B cell (primary cell): ENCODE measurements around the gene BTNL3. TPM values are rescaled to one million over a fixed set of nuclear protein-coding genes. Genes with fewer than 3 reads are reported as not detected.

Experiments used
- ATAC-seq: fragments of 200-7000 bp; cut with Tn5 transposase; one replicate; pipeline ENCODE4 v1.10.0; 2021; ENCODE audit warnings: low read depth, mild to moderate bottlenecking, moderate number of reproducible peaks, moderate library complexity
- CTCF ChIA-PET: fragments of 350-600 bp; sonication (Branson Sonifier 250); formaldehyde crosslinking; loops from one replicate; lab custom pipeline; 2021; ENCODE audit warnings: antibody characterized with exemption, inconsistent platforms; lab: Charles Lee
- POLR2A ChIA-PET: fragments of 350-600 bp; sonication (Branson Sonifier 250); formaldehyde crosslinking; loops from one replicate; lab custom pipeline; 2021; ENCODE audit warnings: antibody characterized with exemption; lab: Charles Lee
- DNase-seq: peaks from one replicate; pipeline ENCODE4 v3.0.0; 2013
- H2AFZ ChIP-seq: 2 replicates; pipeline ENCODE4 v1.6.1; 2012; ENCODE audit warnings: mild to moderate bottlenecking, low read depth, low read length; ENCODE audit not compliant: insufficient read depth, poor library complexity, severe bottlenecking
- H3K27ac ChIP-seq, 2 donors: 1 replicate in 1 of 2; 2 replicates in 1 of 2; pipeline ENCODE4 v1.5.1; 2012 to 2013; ENCODE audit warnings: low read length in 2 of 2, mild to moderate bottlenecking in 2 of 2, moderate library complexity in 1 of 2
- H3K27me3 ChIP-seq, 4 experiments: fragments of 200-600 bp in 1 of 4; sonication (generic) in 1 of 4; replicated peaks in 1 of 4; 1 replicate in 2 of 4; 2 replicates in 2 of 4; pipeline versions ENCODE4 v1.6.1 to v1.7.0; 2013 to 2016; ENCODE audit warnings: low read length in 3 of 4, mild to moderate bottlenecking in 2 of 4, mixed read lengths in 1 of 4, moderate library complexity in 1 of 4; ENCODE audit not compliant: insufficient read depth in 4 of 4, control insufficient read depth in 3 of 4; ENCODE audit errors: control extremely low read depth in 1 of 4
- H3K36me3 ChIP-seq, 2 experiments: replicated peaks in 1 of 2; 1 replicate in 1 of 2; 2 replicates in 1 of 2; pipeline versions ENCODE4 v1.6.1 to v1.7.1; 2013; ENCODE audit warnings: low read length in 1 of 2; ENCODE audit not compliant: insufficient read depth in 2 of 2, control insufficient read depth in 1 of 2; ENCODE audit errors: control extremely low read depth in 1 of 2, extremely low read depth in 1 of 2
- H3K4me1 ChIP-seq, 2 donors: fragments of 200-600 bp in 1 of 2; sonication (generic) in 1 of 2; 1 replicate in 1 of 2; 2 replicates in 1 of 2; pipeline versions ENCODE4 v1.5.1 to v1.6.1; 2013 to 2017; ENCODE audit warnings: low read length in 2 of 2; ENCODE audit not compliant: control insufficient read depth in 2 of 2, insufficient read depth in 2 of 2
- H3K4me2 ChIP-seq: replicated peaks from 2 replicates; pipeline ENCODE3; 2012; ENCODE audit warnings: mild to moderate bottlenecking, low read depth, low read length; ENCODE audit not compliant: poor library complexity, severe bottlenecking
- H3K4me3 ChIP-seq, 5 experiments: fragments of 200-600 bp in 1 of 5; sonication (generic) in 1 of 5; 1 replicate in 3 of 5; 2 replicates in 2 of 5; pipeline versions ENCODE4 v1.5.1 to v1.7.0; 2011 to 2016; ENCODE audit warnings: low read length in 4 of 5, mild to moderate bottlenecking in 4 of 5, low read depth in 2 of 5, control low read depth in 1 of 5, moderate library complexity in 1 of 5; ENCODE audit not compliant: insufficient read depth in 1 of 5; ENCODE audit errors: control extremely low read depth in 1 of 5, extremely low read depth in 1 of 5
- H3K79me2 ChIP-seq: fragments of 200-600 bp; sonication (generic); one replicate; pipeline ENCODE4 v1.6.0; 2016; ENCODE audit warnings: low read length; ENCODE audit not compliant: control insufficient read depth, insufficient read depth
- H3K9ac ChIP-seq: fragments of 200-600 bp; sonication (generic); 2 replicates; pipeline ENCODE4 v1.6.1; 2017; ENCODE audit warnings: mild to moderate bottlenecking, low read length, moderate library complexity
- H3K9me3 ChIP-seq, 3 donors: one replicate each; pipeline versions ENCODE4 v1.6.1 to v1.7.1; 2013; ENCODE audit warnings: low read length in 2 of 3; ENCODE audit not compliant: control insufficient read depth in 2 of 3, insufficient read depth in 1 of 3; ENCODE audit errors: control extremely low read depth in 1 of 3
- H4K20me1 ChIP-seq: 2 replicates; pipeline ENCODE4 v1.6.0; 2012; ENCODE audit warnings: mild to moderate bottlenecking, low read length; ENCODE audit not compliant: insufficient read depth, control insufficient read depth, poor library complexity, severe bottlenecking
- H3K27ac Mint-ChIP-seq: one replicate; pipeline ENCODE4 v1.8.0; 2021; ENCODE audit warnings: mixed read lengths
- H3K27me3 Mint-ChIP-seq: one replicate; pipeline ENCODE4 v1.8.0; 2021; ENCODE audit warnings: mixed read lengths
- H3K4me1 Mint-ChIP-seq: one replicate; pipeline ENCODE4 v1.8.0; 2021; ENCODE audit warnings: mixed read lengths
- H3K4me3 Mint-ChIP-seq: one replicate; pipeline ENCODE4 v1.8.0; 2021; ENCODE audit warnings: mixed read lengths
- H3K9me3 Mint-ChIP-seq: one replicate; pipeline ENCODE4 v1.8.0; 2022; ENCODE audit warnings: mixed read lengths; ENCODE audit not compliant: insufficient read depth
- CTCF ChIP-seq: fragments of 200-600 bp; IDR thresholded peaks from one replicate; pipeline ENCODE4 v1.8.0; 2022; ENCODE audit warnings: antibody characterized with exemption, mild to moderate bottlenecking
- EZH2 ChIP-seq: IDR thresholded peaks from 2 replicates; pipeline ENCODE4 v1.6.1; 2012; ENCODE audit warnings: borderline replicate concordance, low read depth, mild to moderate bottlenecking, moderate library complexity, low read length; ENCODE audit not compliant: insufficient read depth, poor library complexity, severe bottlenecking
- WGBS: methylation state at CpG from one replicate; pipeline ENCODE4 v1.1.5; 2013; ENCODE audit warnings: missing lambda C conversion rate; ENCODE audit not compliant: insufficient coverage; 5-methylcytosine and 5-hydroxymethylcytosine counted together
- intact Hi-C: fragments of 100-400 bp; cut with micrococcal nuclease; formaldehyde crosslinking; loops from one replicate; pipeline ENCODE4 v1.10.0; 2022
- polyA plus RNA-seq: library from polyadenylated mRNA; depleted of rRNA; stranded (reverse); fragments of >200 nt; gene quantifications from 2 replicates; pipeline ENCODE4 v1.2.3, GENCODE V29; 2012
- total RNA-seq, 2 donors: library from RNA; stranded (reverse); fragments of 120-200 nt in 1 of 2; gene quantifications; 1 replicate in 1 of 2; 2 replicates in 1 of 2; pipeline versions ENCODE4 v1.2.3 to v1.2.4, GENCODE V29; 2013 to 2022

Gene BTNL3
- total and polyA plus RNA-seq, 2 donors (not counting 1 experiment from before 2014, with no cell fraction given) = not detected

GRCh38 chr5:180950291-180950949 is 38.2 kb upstream of the BTNL3 start:
- Histone ChIP-seq H3K9me3 (no peaks in the 10 kb centered on the region), H3K36me3 (no peaks in the 10 kb centered on the region), H3K27me3 (no peaks in the 10 kb centered on the region), H2AFZ (no peak overlapping the region), H3K27ac (no peak overlapping the region), H3K9ac (no peak overlapping the region), H3K4me3 (no peak overlapping the region), H3K79me2 (no peaks in the 10 kb centered on the region), H3K4me1 (no peaks in the 10 kb centered on the region), H3K4me2 (no peak overlapping the region), H4K20me1 (no peaks in the 10 kb centered on the region)
- WGBS = no CpG with 5 or more reads among the region's 6 CpGs
- DNase-seq = no peak
- H3K4me3 Mint-ChIP-seq = no peak overlapping the region
- ATAC-seq = no peak
- no peaks in the 10 kb centered on the region for H3K4me1 Mint-ChIP-seq
- intact Hi-C loops = loop anchor here (10.0 kb wide), 1 partner anchor 54 kb away; no protein-coding TSS in a partner anchor
- ChIA-PET CTCF (no interaction called here), POLR2A (no interaction called here)
- no peaks in the 10 kb centered on the region for H3K9me3 Mint-ChIP-seq
- no peaks in the 10 kb centered on the region for H3K27me3 Mint-ChIP-seq
- TF ChIP-seq EZH2 = no peak
- TF ChIP-seq CTCF = no peak
- H3K27ac Mint-ChIP-seq = no peak overlapping the region

GRCh38 chr5:180959661-180960060 is 29.0 kb upstream of the BTNL3 start:
- Histone ChIP-seq H3K36me3 (no peaks in the 10 kb centered on the region), H3K9ac (no peak overlapping the region), H3K9me3 (peaks cover 0 to 5% (median 0%) of the 10 kb centered on the region in 3 donors), H4K20me1 (no peaks in the 10 kb centered on the region), H3K4me1 (no peaks in the 10 kb centered on the region), H3K27ac (no peak overlapping the region), H2AFZ (no peak overlapping the region), H3K4me2 (no peak overlapping the region), H3K4me3 (no peak overlapping the region), H3K27me3 (peaks cover 0 to 14% (median 0%) of the 10 kb centered on the region in 4 experiments), H3K79me2 (no peaks in the 10 kb centered on the region)
- WGBS = 98% methylated on average over 5 of the region's 5 CpGs
- intact Hi-C loops = loop anchor here (10.0 kb wide), 1 partner anchor 45 kb away; no protein-coding TSS in a partner anchor
- H3K27ac Mint-ChIP-seq = no peak overlapping the region
- CTCF ChIA-PET = no interaction called here
- H3K4me3 Mint-ChIP-seq = no peak overlapping the region
- DNase-seq = no peak
- no peaks in the 10 kb centered on the region for H3K4me1 Mint-ChIP-seq
- no peak for ATAC-seq
- peaks cover 30% of the 10 kb centered on the region for H3K27me3 Mint-ChIP-seq
- no peaks in the 10 kb centered on the region for H3K9me3 Mint-ChIP-seq
- POLR2A ChIA-PET = no interaction called here
- TF ChIP-seq CTCF = no peak
- TF ChIP-seq EZH2 = no peak
